Hepatocyte (in vitro differentiated cells): ENCODE data around the gene CNRIP1.

Experiments used
- EZH2 ChIP-seq: fragments of 200-600 bp; sonication (generic); IDR thresholded peaks from 2 replicates; pipeline ENCODE4 v1.6.1; 2016; ENCODE audit warnings: antibody characterized with exemption, mild to moderate bottlenecking, borderline replicate concordance
- EZH2phosphoT487 ChIP-seq: fragments of 200-600 bp; sonication (generic); IDR thresholded peaks from one replicate; pipeline ENCODE4 v1.6.1; 2018; ENCODE audit warnings: antibody characterized with exemption, mild to moderate bottlenecking, low read depth, moderate library complexity; ENCODE audit not compliant: unreplicated experiment, severe bottlenecking
- TF ChIP-seq, protein P1 (sequence below): fragments of 200-600 bp; sonication (generic); IDR thresholded peaks from 2 replicates; pipeline ENCODE4 v1.5.1; 2016; ENCODE audit warnings: antibody characterized with exemption, mild to moderate bottlenecking; ENCODE audit not compliant: poor library complexity

DNA sequence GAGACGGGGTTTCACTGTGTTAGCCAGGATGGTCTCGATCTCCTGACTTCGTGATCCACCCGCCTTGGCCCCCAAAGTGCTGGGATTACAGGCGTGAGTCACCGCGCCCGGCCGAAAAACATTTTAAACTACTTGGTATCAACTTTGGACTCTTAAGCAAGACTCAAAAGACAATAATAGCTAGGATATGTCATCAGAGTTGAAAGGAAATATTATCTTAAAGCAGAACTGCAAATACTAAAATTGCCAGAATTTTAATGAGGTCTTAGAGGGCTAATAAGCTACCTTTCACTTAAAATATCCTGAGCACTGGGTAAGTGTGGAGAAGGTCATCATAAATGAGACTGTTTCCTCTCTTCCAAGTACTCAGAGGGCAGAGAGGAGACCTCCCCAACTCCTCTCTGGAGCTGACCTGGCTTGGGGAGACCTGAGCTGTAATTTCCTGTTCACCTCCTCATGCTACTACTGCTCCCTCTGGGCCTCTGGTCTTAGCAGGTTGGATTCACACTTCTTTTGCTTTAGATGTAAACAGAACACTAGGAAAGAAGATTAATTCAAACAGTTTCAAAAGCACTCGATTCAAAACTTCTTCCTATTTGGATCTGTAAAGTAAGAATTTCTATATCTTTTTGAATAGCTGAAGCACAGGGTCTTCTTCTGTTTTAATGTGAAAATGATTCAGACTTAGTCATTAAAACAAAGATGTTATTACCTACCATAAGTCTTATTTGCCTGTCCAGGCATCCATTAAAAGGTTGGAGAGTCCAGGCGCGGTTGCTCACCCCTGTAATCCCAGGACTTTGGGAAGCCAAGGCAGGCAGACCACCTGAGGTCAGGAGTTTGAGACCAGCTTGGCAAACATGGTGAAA is 16.5 kb downstream of the CNRIP1 start:
- TF ChIP-seq, protein P1, sequence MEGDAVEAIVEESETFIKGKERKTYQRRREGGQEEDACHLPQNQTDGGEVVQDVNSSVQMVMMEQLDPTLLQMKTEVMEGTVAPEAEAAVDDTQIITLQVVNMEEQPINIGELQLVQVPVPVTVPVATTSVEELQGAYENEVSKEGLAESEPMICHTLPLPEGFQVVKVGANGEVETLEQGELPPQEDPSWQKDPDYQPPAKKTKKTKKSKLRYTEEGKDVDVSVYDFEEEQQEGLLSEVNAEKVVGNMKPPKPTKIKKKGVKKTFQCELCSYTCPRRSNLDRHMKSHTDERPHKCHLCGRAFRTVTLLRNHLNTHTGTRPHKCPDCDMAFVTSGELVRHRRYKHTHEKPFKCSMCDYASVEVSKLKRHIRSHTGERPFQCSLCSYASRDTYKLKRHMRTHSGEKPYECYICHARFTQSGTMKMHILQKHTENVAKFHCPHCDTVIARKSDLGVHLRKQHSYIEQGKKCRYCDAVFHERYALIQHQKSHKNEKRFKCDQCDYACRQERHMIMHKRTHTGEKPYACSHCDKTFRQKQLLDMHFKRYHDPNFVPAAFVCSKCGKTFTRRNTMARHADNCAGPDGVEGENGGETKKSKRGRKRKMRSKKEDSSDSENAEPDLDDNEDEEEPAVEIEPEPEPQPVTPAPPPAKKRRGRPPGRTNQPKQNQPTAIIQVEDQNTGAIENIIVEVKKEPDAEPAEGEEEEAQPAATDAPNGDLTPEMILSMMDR = no peak
- TF ChIP-seq EZH2phosphoT487 (no peak), EZH2 (no peak)
